ENCODE measurements around the gene EPHA3.

Gene EPHA3

GRCh38 chr3:89289574-89290190 is 182.3 kb downstream of the EPHA3 start:
- no peak overlapping the region for H3K27ac ChIP-seq (ENCODE audit: low read length)
- H3K27me3 ChIP-seq (ENCODE audit: low read depth, low read length) = no peaks in the 10 kb centered on the region
- H3K4me1 ChIP-seq (ENCODE audit: control insufficient read depth in 1 of 2, insufficient read depth in 2 of 2, low read length in 2 of 2) = no peaks in the 10 kb centered on the region
- H3K9me3 ChIP-seq (ENCODE audit: control insufficient read depth in 1 of 2, low read length in 2 of 2) = peaks cover 0 to 2% of the 10 kb centered on the region in 2 donors
- H3K36me3 ChIP-seq (ENCODE audit: control insufficient read depth in 1 of 2, insufficient read depth in 2 of 2, low read length in 2 of 2) = no peaks in the 10 kb centered on the region
- H3K4me3 ChIP-seq (ENCODE audit: low read depth in 1 of 2, low read length in 2 of 2) = no peak overlapping the region

GRCh38 chr3:89297199-89297598 is 189.8 kb downstream of the EPHA3 start:
- peaks cover 0 to 2% of the 10 kb centered on the region in 2 donors for H3K9me3 ChIP-seq (ENCODE audit: control insufficient read depth in 1 of 2, low read length in 2 of 2)
- H3K36me3 ChIP-seq (ENCODE audit: control insufficient read depth in 1 of 2, insufficient read depth in 2 of 2, low read length in 2 of 2) = no peaks in the 10 kb centered on the region
- no peak overlapping the region for H3K4me3 ChIP-seq (ENCODE audit: low read depth in 1 of 2, low read length in 2 of 2)
- H3K27ac ChIP-seq (ENCODE audit: low read length) = no peak overlapping the region
- H3K4me1 ChIP-seq (ENCODE audit: control insufficient read depth in 1 of 2, insufficient read depth in 2 of 2, low read length in 2 of 2) = no peaks in the 10 kb centered on the region
- no peaks in the 10 kb centered on the region for H3K27me3 ChIP-seq (ENCODE audit: low read depth, low read length)

DNA sequence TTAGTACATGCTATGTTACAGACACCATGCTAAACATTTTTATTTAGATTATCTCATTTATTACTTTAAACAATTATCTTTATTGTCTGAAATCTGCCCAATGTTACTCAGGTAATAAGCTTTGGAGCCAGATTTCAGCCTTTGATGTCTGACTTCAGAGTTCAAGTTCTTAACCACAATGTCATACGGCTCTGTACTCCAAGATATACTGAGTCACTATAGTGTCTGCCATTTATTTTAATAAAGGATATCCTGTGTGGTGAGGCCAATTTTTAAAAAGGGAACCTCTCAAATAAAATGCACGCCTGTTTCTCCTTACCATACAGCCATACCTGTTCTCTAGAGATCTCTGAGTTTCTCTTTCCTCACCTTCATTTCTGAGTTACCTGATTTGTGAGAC is 193.1 kb downstream of the EPHA3 start:
- Histone ChIP-seq H3K27ac (ENCODE audit: low read length) (no peak overlapping the region), H3K4me1 (ENCODE audit: control insufficient read depth in 1 of 2, insufficient read depth in 2 of 2, low read length in 2 of 2) (no peaks in the 10 kb centered on the region), H3K9me3 (ENCODE audit: control insufficient read depth in 1 of 2, low read length in 2 of 2) (no peaks in the 10 kb centered on the region), H3K4me3 (ENCODE audit: low read depth in 1 of 2, low read length in 2 of 2) (no peak overlapping the region), H3K36me3 (ENCODE audit: control insufficient read depth in 1 of 2, insufficient read depth in 2 of 2, low read length in 2 of 2) (no peaks in the 10 kb centered on the region), H3K27me3 (ENCODE audit: low read depth, low read length) (no peaks in the 10 kb centered on the region)

GRCh38 chr3:89300981-89301380 is 193.6 kb downstream of the EPHA3 start:
- H3K4me1 ChIP-seq (ENCODE audit: control insufficient read depth in 1 of 2, insufficient read depth in 2 of 2, low read length in 2 of 2) = no peaks in the 10 kb centered on the region
- H3K9me3 ChIP-seq (ENCODE audit: control insufficient read depth in 1 of 2, low read length in 2 of 2) = no peaks in the 10 kb centered on the region
- no peak overlapping the region for H3K27ac ChIP-seq (ENCODE audit: low read length)
- no peaks in the 10 kb centered on the region for H3K27me3 ChIP-seq (ENCODE audit: low read depth, low read length)
- H3K4me3 ChIP-seq (ENCODE audit: low read depth in 1 of 2, low read length in 2 of 2) = no peak overlapping the region
- no peaks in the 10 kb centered on the region for H3K36me3 ChIP-seq (ENCODE audit: control insufficient read depth in 1 of 2, insufficient read depth in 2 of 2, low read length in 2 of 2)

- H3K9me3 ChIP-seq (ENCODE audit: control insufficient read depth in 1 of 2, low read length in 2 of 2) = no peaks in the 10 kb centered on the region
- no peak overlapping the region for H3K27ac ChIP-seq (ENCODE audit: low read length)
- no peaks in the 10 kb centered on the region for H3K36me3 ChIP-seq (ENCODE audit: control insufficient read depth in 1 of 2, insufficient read depth in 2 of 2, low read length in 2 of 2)
Observed at GRCh38 chr3:89303701-89304100, 196.3 kb downstream of the EPHA3 start.

DNA sequence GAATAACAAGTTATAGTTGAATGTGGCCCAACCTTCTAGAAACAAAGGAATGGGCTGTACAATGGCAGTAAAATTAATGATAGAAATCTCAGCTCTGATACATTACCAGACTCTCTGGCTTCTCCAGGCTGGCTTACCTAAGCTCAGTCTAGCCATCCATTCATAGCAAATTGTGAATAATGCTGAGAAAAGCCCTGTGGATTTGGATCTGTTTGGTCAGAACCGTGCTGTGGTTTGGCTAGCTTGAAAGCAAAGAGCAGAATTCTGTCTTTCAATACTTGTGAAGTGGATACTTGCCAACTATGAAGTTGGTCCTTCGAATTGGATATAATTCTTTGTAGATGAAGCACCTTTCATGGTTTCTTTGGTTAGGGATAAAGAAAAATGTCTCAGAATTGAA is 199.1 kb downstream of the EPHA3 start:
- no peak overlapping the region for H3K4me3 ChIP-seq (ENCODE audit: low read depth in 1 of 2, low read length in 2 of 2)
- no peak overlapping the region for H3K27ac ChIP-seq (ENCODE audit: low read length)
- H3K4me1 ChIP-seq (ENCODE audit: control insufficient read depth in 1 of 2, insufficient read depth in 2 of 2, low read length in 2 of 2) = peaks cover 0 to under 1% of the 10 kb centered on the region in 2 donors

More at GRCh38 chr3:89303701-89304100, 196.3 kb downstream of the EPHA3 start:
- Histone ChIP-seq H3K4me3 (ENCODE audit: low read depth in 1 of 2, low read length in 2 of 2) (no peak overlapping the region), H3K27me3 (ENCODE audit: low read depth, low read length) (no peaks in the 10 kb centered on the region), H3K4me1 (ENCODE audit: control insufficient read depth in 1 of 2, insufficient read depth in 2 of 2, low read length in 2 of 2) (no peaks in the 10 kb centered on the region)

DNA sequence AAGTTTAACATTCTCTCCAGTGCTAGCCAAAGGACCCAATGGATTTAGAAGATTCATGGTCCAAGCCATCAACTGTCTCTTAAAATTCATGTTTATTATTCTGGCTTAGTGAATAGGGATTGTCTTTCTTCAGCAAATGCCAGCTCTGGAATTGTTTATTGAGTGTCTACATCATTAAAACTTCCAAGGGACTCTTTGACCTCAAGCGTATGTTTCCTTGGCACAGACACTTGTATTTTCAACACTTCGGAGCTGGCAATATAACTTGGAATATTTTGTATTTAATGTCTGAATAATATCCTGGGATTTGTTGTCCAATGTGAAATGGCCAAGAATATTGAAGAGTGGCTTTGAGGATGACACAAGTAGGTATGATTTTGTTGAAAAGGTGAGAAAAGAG is 204.2 kb downstream of the EPHA3 start:
- no peak overlapping the region for H3K4me3 ChIP-seq (ENCODE audit: low read depth in 1 of 2, low read length in 2 of 2)
- peaks cover 0 to 4% of the 10 kb centered on the region in 2 donors for H3K4me1 ChIP-seq (ENCODE audit: control insufficient read depth in 1 of 2, insufficient read depth in 2 of 2, low read length in 2 of 2)
- H3K9me3 ChIP-seq (ENCODE audit: control insufficient read depth in 1 of 2, low read length in 2 of 2) = no peaks in the 10 kb centered on the region
- no peaks in the 10 kb centered on the region for H3K27me3 ChIP-seq (ENCODE audit: low read depth, low read length)
- H3K36me3 ChIP-seq (ENCODE audit: control insufficient read depth in 1 of 2, insufficient read depth in 2 of 2, low read length in 2 of 2) = no peaks in the 10 kb centered on the region
- H3K27ac ChIP-seq (ENCODE audit: low read length) = no peak overlapping the region

More for the DNA sequence above, 199.1 kb downstream of the EPHA3 start:
- Histone ChIP-seq H3K9me3 (ENCODE audit: control insufficient read depth in 1 of 2, low read length in 2 of 2) (no peaks in the 10 kb centered on the region), H3K36me3 (ENCODE audit: control insufficient read depth in 1 of 2, insufficient read depth in 2 of 2, low read length in 2 of 2) (no peaks in the 10 kb centered on the region), H3K27me3 (ENCODE audit: low read depth, low read length) (no peaks in the 10 kb centered on the region)

DNA sequence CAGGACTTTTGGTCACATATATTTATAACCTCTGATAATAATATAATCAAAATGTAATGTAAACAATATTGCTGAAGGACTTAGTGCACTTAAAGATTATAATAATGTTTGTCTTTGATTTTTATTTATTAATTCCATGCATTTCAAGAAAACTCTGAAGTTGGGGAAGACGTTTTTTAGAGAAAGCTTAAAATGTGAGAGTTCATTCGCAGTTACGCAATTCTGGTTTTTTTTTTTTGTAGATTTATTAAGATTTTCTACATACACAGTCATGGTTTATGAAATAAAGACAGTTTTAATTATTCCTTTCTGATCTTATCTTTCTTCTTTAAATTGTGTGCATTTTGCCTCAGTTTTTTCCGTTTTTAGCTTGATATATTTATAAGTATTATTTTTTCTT is 204.7 kb downstream of the EPHA3 start:
- no peaks in the 10 kb centered on the region for H3K36me3 ChIP-seq (ENCODE audit: control insufficient read depth in 1 of 2, insufficient read depth in 2 of 2, low read length in 2 of 2)
- H3K27ac ChIP-seq (ENCODE audit: low read length) = no peak overlapping the region
- no peaks in the 10 kb centered on the region for H3K9me3 ChIP-seq (ENCODE audit: control insufficient read depth in 1 of 2, low read length in 2 of 2)
- no peak overlapping the region for H3K4me3 ChIP-seq (ENCODE audit: low read depth in 1 of 2, low read length in 2 of 2)
- H3K4me1 ChIP-seq (ENCODE audit: control insufficient read depth in 1 of 2, insufficient read depth in 2 of 2, low read length in 2 of 2) = peaks cover 0 to 4% of the 10 kb centered on the region in 2 donors
- no peaks in the 10 kb centered on the region for H3K27me3 ChIP-seq (ENCODE audit: low read depth, low read length)

DNA sequence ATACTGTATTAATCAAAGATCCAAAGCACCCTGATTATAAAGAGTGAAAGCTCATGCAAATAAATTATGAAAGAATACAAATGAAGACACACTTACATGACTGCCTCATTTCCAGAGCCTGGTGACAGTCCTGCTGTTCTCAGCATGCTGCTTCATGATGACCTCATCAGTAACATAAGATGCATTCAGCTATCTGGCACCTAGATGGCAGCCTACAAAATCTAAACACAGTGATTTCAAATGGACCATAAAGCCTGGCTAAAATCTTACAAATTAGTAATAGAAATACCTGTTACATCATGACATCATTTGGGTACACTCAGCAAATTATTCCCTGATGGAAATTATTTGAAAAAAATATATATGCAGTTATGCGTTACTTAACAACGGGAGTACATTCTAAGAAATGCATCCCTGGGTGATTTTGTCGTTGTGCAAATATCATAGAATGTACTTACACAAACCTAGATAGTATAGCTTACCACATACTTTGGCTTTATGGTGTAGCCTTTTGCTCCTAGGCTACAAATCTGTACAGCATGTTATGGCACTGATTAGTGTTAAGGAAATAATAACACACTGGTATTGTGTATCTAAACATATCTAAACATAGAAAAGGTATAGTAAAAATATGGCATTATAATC is 207.2 kb downstream of the EPHA3 start:
- Histone ChIP-seq H3K4me1 (ENCODE audit: control insufficient read depth in 1 of 2, insufficient read depth in 2 of 2, low read length in 2 of 2) (peaks cover 0 to 4% of the 10 kb centered on the region in 2 donors), H3K9me3 (ENCODE audit: control insufficient read depth in 1 of 2, low read length in 2 of 2) (no peaks in the 10 kb centered on the region), H3K36me3 (ENCODE audit: control insufficient read depth in 1 of 2, insufficient read depth in 2 of 2, low read length in 2 of 2) (no peaks in the 10 kb centered on the region), H3K27ac (ENCODE audit: low read length) (no peak overlapping the region), H3K4me3 (ENCODE audit: low read depth in 1 of 2, low read length in 2 of 2) (no peak overlapping the region), H3K27me3 (ENCODE audit: low read depth, low read length) (no peaks in the 10 kb centered on the region)

GRCh38 chr3:89315750-89316470 is 208.5 kb downstream of the EPHA3 start:
- H3K9me3 ChIP-seq (ENCODE audit: control insufficient read depth in 1 of 2, low read length in 2 of 2) = no peaks in the 10 kb centered on the region
- no peak overlapping the region for H3K27ac ChIP-seq (ENCODE audit: low read length)
- no peaks in the 10 kb centered on the region for H3K36me3 ChIP-seq (ENCODE audit: control insufficient read depth in 1 of 2, insufficient read depth in 2 of 2, low read length in 2 of 2)

DNA sequence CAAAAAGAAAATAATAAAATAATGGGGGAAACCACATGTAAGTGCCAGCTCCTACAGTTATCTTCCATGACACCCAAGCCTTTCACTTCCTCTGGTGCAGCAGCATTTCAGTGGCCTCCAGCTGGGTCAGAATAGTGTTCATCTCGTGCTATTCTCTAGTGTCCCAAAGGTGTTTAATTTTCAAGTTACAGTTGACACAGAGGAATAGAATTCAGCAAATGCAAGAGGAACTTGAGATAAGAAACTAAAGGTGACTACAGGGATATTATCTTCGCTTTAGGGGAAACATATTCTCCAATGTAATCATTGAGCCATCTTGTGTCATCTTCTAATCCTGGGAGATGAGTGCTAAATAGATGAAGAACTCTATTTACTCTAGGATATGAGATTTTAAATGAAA is 212.8 kb downstream of the EPHA3 start:
- Histone ChIP-seq H3K27ac (ENCODE audit: low read length) (no peak overlapping the region), H3K4me3 (ENCODE audit: low read depth in 1 of 2, low read length in 2 of 2) (no peak overlapping the region), H3K9me3 (ENCODE audit: control insufficient read depth in 1 of 2, low read length in 2 of 2) (no peaks in the 10 kb centered on the region), H3K4me1 (ENCODE audit: control insufficient read depth in 1 of 2, insufficient read depth in 2 of 2, low read length in 2 of 2) (no peaks in the 10 kb centered on the region), H3K36me3 (ENCODE audit: control insufficient read depth in 1 of 2, insufficient read depth in 2 of 2, low read length in 2 of 2) (no peaks in the 10 kb centered on the region), H3K27me3 (ENCODE audit: low read depth, low read length) (no peaks in the 10 kb centered on the region)

More at GRCh38 chr3:89315750-89316470, 208.5 kb downstream of the EPHA3 start:
- H3K4me3 ChIP-seq (ENCODE audit: low read depth in 1 of 2, low read length in 2 of 2) = no peak overlapping the region
- no peaks in the 10 kb centered on the region for H3K27me3 ChIP-seq (ENCODE audit: low read depth, low read length)
- H3K4me1 ChIP-seq (ENCODE audit: control insufficient read depth in 1 of 2, insufficient read depth in 2 of 2, low read length in 2 of 2) = peaks cover 0 to 4% of the 10 kb centered on the region in 2 donors
